Transverse colon (tissue), 4 donors: ENCODE data around the gene PRPF39. TPM values are rescaled to one million over a fixed set of nuclear protein-coding genes. Genes with fewer than 3 reads are reported as not detected.

Experiments used
- DNase-seq: peaks from one replicate; pipeline ENCODE4 v3.0.0-alpha.2; 2019
- H3K27ac ChIP-seq, 4 donors: fragments of 200-600 bp; sonication (generic); 2 replicates each; pipeline ENCODE4 v1.5.1; 2016 to 2018; ENCODE audit warnings: inconsistent platforms in 4 of 4
- H3K27me3 ChIP-seq: fragments of 200-600 bp; sonication (generic); 2 replicates; pipeline ENCODE4 v1.5.1; 2017; ENCODE audit warnings: inconsistent platforms
- H3K36me3 ChIP-seq, 4 donors: fragments of 200-600 bp; sonication (generic); 2 replicates each; pipeline ENCODE4 v1.5.1; 2017 to 2019; ENCODE audit warnings: inconsistent platforms in 4 of 4
- H3K4me1 ChIP-seq, 4 donors: fragments of 200-600 bp; sonication (generic); 2 replicates each; pipeline ENCODE4 v1.5.1; 2017 to 2020; ENCODE audit warnings: inconsistent platforms in 4 of 4
- H3K4me3 ChIP-seq, 4 donors: fragments of 200-600 bp; sonication (generic); 1 replicate in 1 of 4; 2 replicates in 3 of 4; pipeline versions ENCODE4 v1.5.1 to v1.6.1; 2017 to 2019; ENCODE audit warnings: inconsistent platforms in 4 of 4
- H3K9me3 ChIP-seq, 2 donors: fragments of 200-600 bp; sonication (generic); 2 replicates each; pipeline ENCODE4 v1.5.1; 2017 to 2019; ENCODE audit warnings: inconsistent platforms in 2 of 2
- CTCF ChIP-seq, 5 experiments: fragments of 200-600 bp in 3 of 5; fragments of 450-650 bp in 2 of 5; sonication (generic) in 3 of 5; IDR thresholded peaks; 1 replicate in 2 of 5; 2 replicates in 3 of 5; pipeline ENCODE4 v1.5.1; 2016 to 2017; ENCODE audit warnings: antibody characterized with exemption in 5 of 5, inconsistent platforms in 3 of 5, mild to moderate bottlenecking in 2 of 5, moderate library complexity in 1 of 5
- EP300 ChIP-seq: sonication (generic); formaldehyde crosslinking; IDR thresholded peaks from one replicate; pipeline ENCODE4 v1.6.1; 2017; ENCODE audit warnings: antibody characterized with exemption, low read depth
- POLR2A ChIP-seq: fragments of 450-650 bp; IDR thresholded peaks from one replicate; pipeline ENCODE4 v1.6.1; 2016; ENCODE audit warnings: antibody characterized with exemption, mild to moderate bottlenecking, moderate library complexity
- POLR2AphosphoS5 ChIP-seq, 3 donors: sonication (generic); formaldehyde crosslinking; IDR thresholded peaks; one replicate each; pipeline ENCODE4 v1.6.1; 2016; ENCODE audit warnings: antibody characterized with exemption in 3 of 3
- WGBS, 2 donors: methylation state at CpG; one replicate each; pipeline ENCODE4 v1.1.5; 2018; ENCODE audit warnings: low coverage in 1 of 2; 5-methylcytosine and 5-hydroxymethylcytosine counted together
- in situ Hi-C, 4 donors: fragments of 200-750 bp; cut with MboI; loops; one replicate each; pipeline versions ENCODE4 v1.15.0 to v1.15.1; 2017; ENCODE audit warnings: low sequenced_read_pairs in 3 of 4, low pct_ligation_motif_present in 1 of 4, low pct_unique_long_range_greater_than_20kb in 1 of 4
- intact Hi-C: fragments of 100-400 bp; cut with DNase I; formaldehyde crosslinking; loops from one replicate; pipeline ENCODE4 v1.15.1; 2023; ENCODE audit warnings: low total_unique reads
- total RNA-seq, 4 donors: library from RNA; depleted of rRNA; stranded (reverse); fragments of >200 nt; gene quantifications; one replicate each; pipeline ENCODE4 v1.1.0, GENCODE V29; 2016

The PRPF39 gene
- total RNA-seq, 4 donors from 2014 or later: 13.5 to 239 (median 37.9) TPM

GRCh38 chr14:45091710-45092109 lies 7.8 kb downstream of the PRPF39 start:
- no peaks in the 10 kb centered on the region for H3K9me3 ChIP-seq
- TF ChIP-seq CTCF (IDR thresholded peaks at IDR 0.05) (no peak), POLR2AphosphoS5 (IDR thresholded peaks at IDR 0.05) (no peak), EP300 (no peak), POLR2A (no peak)
- 86 to 87% methylated on average over 2 of the region's 2 CpGs for WGBS, 2 donors
- no peaks in the 10 kb centered on the region for H3K27me3 ChIP-seq
- no peak for DNase-seq
- no peak overlapping the region for H3K27ac ChIP-seq
- no peak overlapping the region for H3K4me3 ChIP-seq
- H3K36me3 ChIP-seq: peaks cover 0 to 14% (median 5%) of the 10 kb centered on the region in 4 donors
- H3K4me1 ChIP-seq: peaks cover 5 to 40% (median 27%) of the 10 kb centered on the region in 4 donors
- in situ Hi-C loops: no loop called here
- intact Hi-C loops: no loop called here

- in situ Hi-C loops: no loop called here
Observed at GRCh38 chr14:45094275-45094674, 10.4 kb downstream of the PRPF39 start.

GRCh38 chr14:45095143-45095542 lies 11.2 kb downstream of the PRPF39 start:
- 80 to 100% methylated on average over 3 to 4 of the region's 4 CpGs for WGBS, 2 donors
- TF ChIP-seq POLR2A (no peak), POLR2AphosphoS5 (IDR thresholded peaks at IDR 0.05) (no peak), CTCF (IDR thresholded peaks at IDR 0.05) (no peak), EP300 (no peak)
- H3K36me3 ChIP-seq: peaks cover 0 to 34% (median 12%) of the 10 kb centered on the region in 4 donors
- H3K4me3 ChIP-seq: no peak overlapping the region
- H3K9me3 ChIP-seq: no peaks in the 10 kb centered on the region
- intact Hi-C loops: no loop called here
- H3K27ac ChIP-seq: no peak overlapping the region
- no peak for DNase-seq
- H3K4me1 ChIP-seq: peaks cover 0 to 7% (median 0%) of the 10 kb centered on the region in 4 donors
- no peaks in the 10 kb centered on the region for H3K27me3 ChIP-seq
- in situ Hi-C loops: no loop called here

More at GRCh38 chr14:45094275-45094674, 10.4 kb downstream of the PRPF39 start:
- WGBS, 2 donors: 91 to 100% methylated on average over 2 of the region's 2 CpGs
- no peak overlapping the region for H3K4me3 ChIP-seq
- H3K4me1 ChIP-seq: peaks cover 5 to 16% (median 8%) of the 10 kb centered on the region in 4 donors
- no peaks in the 10 kb centered on the region for H3K27me3 ChIP-seq
- intact Hi-C loops: no loop called here
- peaks cover 0 to 26% (median 12%) of the 10 kb centered on the region in 4 donors for H3K36me3 ChIP-seq
- H3K27ac ChIP-seq: no peak overlapping the region
- no peak for DNase-seq
- no peak for TF ChIP-seq POLR2A
- no peak for TF ChIP-seq CTCF (IDR thresholded peaks at IDR 0.05)
- TF ChIP-seq POLR2AphosphoS5 (IDR thresholded peaks at IDR 0.05): no peak
- TF ChIP-seq EP300: no peak
- H3K9me3 ChIP-seq: no peaks in the 10 kb centered on the region

GRCh38 chr14:45096218-45096617 lies 12.3 kb downstream of the PRPF39 start:
- in situ Hi-C loops (no loop called here), intact Hi-C loops (no loop called here)
- Histone ChIP-seq H3K27ac (no peak overlapping the region), H3K27me3 (no peaks in the 10 kb centered on the region), H3K36me3 (peaks cover 0 to 45% (median 14%) of the 10 kb centered on the region in 4 donors), H3K4me3 (no peak overlapping the region), H3K9me3 (no peaks in the 10 kb centered on the region), H3K4me1 (no peaks in the 10 kb centered on the region)
- DNase-seq: no peak
- WGBS, 2 donors: 93% methylated on average over 3 to 4 of the region's 4 CpGs
- TF ChIP-seq POLR2A: no peak
- TF ChIP-seq CTCF (IDR thresholded peaks at IDR 0.05): no peak
- no peak for TF ChIP-seq POLR2AphosphoS5 (IDR thresholded peaks at IDR 0.05)
- no peak for TF ChIP-seq EP300
